ENCODE data around the gene CEP89. TPM values are rescaled to one million over a fixed set of nuclear protein-coding genes. Genes with fewer than 3 reads are reported as not detected.
"Not testable (repeated sequence)": the region's sequence is repeated elsewhere in the genome, so short reads cannot be mapped to it uniquely, and the experiment has no call there.

The CEP89 gene
- total RNA-seq, 2 donors from 2014 or later: 19.3 to 20.6 TPM

DNA sequence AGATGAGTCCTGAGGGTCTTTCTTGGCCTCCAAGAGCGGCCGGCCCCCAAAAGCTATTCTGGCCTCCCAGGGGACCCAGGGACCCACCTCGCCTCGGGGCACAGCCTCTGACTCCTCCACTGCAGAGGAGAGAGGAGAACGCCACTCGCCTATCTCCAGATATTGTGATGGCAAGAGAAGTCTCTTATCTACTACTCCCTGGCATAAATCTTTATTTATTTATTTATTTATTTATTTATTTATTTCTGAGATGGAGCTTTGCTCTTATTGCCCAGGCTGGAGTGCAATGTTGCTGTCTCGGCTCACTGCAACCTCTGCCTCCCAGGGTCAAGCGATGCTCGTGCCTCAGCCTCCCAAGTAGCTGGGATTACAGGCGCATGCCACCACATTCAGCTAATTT lies 113.2 kb downstream of the CEP89 start:
- H3K9me3 ChIP-seq: no peaks in the 10 kb centered on the region
- H3K27me3 ChIP-seq (replicated peaks; ENCODE audit: insufficient read depth): no peaks in the 10 kb centered on the region
- no peak for DNase-seq (ENCODE audit: low spot score)
- intact Hi-C loops (cut with DNase I): no loop called here
- 97% methylated on average over 10 of the region's 10 CpGs for WGBS
- no peaks in the 10 kb centered on the region for H3K4me1 ChIP-seq (replicated peaks)
- H3K4me3 ChIP-seq: no peak overlapping the region
- H3K36me3 ChIP-seq: no peaks in the 10 kb centered on the region
- TF ChIP-seq POLR2AphosphoS5 (IDR thresholded peaks at IDR 0.05) (no peak), POLR2A (IDR thresholded peaks at IDR 0.05) (no peak)
- TF ChIP-seq, protein P1, sequence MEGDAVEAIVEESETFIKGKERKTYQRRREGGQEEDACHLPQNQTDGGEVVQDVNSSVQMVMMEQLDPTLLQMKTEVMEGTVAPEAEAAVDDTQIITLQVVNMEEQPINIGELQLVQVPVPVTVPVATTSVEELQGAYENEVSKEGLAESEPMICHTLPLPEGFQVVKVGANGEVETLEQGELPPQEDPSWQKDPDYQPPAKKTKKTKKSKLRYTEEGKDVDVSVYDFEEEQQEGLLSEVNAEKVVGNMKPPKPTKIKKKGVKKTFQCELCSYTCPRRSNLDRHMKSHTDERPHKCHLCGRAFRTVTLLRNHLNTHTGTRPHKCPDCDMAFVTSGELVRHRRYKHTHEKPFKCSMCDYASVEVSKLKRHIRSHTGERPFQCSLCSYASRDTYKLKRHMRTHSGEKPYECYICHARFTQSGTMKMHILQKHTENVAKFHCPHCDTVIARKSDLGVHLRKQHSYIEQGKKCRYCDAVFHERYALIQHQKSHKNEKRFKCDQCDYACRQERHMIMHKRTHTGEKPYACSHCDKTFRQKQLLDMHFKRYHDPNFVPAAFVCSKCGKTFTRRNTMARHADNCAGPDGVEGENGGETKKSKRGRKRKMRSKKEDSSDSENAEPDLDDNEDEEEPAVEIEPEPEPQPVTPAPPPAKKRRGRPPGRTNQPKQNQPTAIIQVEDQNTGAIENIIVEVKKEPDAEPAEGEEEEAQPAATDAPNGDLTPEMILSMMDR (IDR thresholded peaks at IDR 0.05): no peak
- no peak overlapping the region for H3K27ac ChIP-seq

DNA sequence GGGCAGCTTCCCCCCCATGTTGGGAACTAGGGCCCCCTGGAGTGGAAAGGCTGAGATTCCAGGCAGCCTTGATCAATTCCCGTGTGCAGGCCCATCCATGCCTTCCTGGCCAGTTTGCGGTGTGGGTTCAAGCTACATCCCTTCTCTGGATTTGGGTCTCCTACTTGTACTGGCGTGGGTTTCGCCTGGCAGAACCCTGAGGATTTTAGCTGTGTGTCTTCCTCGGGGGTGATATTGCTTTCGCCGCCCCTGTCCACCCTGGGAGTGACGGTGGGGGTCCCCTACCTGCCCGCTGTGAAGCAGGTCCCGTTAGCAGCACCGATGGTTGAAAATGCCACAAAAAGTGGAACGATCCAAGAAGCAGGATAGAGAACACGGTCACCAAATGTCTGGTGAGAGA lies 113.6 kb downstream of the CEP89 start:
- intact Hi-C loops (cut with DNase I): no loop called here
- Histone ChIP-seq H3K4me3 (no peak overlapping the region), H3K27me3 (replicated peaks; ENCODE audit: insufficient read depth) (no peaks in the 10 kb centered on the region), H3K36me3 (no peaks in the 10 kb centered on the region), H3K27ac (no peak overlapping the region), H3K9me3 (no peaks in the 10 kb centered on the region), H3K4me1 (replicated peaks) (no peaks in the 10 kb centered on the region)
- 91% methylated on average over 13 of the region's 13 CpGs for WGBS
- no peak for DNase-seq (ENCODE audit: low spot score)
- TF ChIP-seq, protein P1 (IDR thresholded peaks at IDR 0.05): no peak
- TF ChIP-seq POLR2AphosphoS5 (IDR thresholded peaks at IDR 0.05) (no peak), POLR2A (IDR thresholded peaks at IDR 0.05) (no peak)

DNA sequence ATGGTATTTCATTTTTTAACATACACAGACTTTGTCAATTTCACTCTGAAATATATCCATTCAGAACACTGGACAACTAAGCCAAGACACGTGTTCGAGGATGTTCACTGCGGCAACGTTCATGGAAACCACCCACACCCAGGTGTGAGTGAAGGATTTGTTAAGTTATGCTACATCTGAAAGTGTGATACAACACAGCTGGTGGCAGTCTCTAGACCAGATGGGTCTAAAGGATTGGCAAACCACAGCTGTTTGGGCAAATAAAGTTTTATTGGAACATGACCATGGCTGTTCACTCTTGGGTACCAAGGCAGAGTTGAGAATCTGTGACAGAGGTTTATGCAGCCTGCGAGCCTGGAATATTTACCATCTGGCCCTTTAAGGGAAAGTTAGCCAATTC lies 114.2 kb downstream of the CEP89 start:
- Histone ChIP-seq H3K27me3 (replicated peaks; ENCODE audit: insufficient read depth) (no peaks in the 10 kb centered on the region), H3K4me3 (no peak overlapping the region), H3K27ac (no peak overlapping the region), H3K4me1 (replicated peaks) (no peaks in the 10 kb centered on the region), H3K9me3 (no peaks in the 10 kb centered on the region), H3K36me3 (no peaks in the 10 kb centered on the region)
- 94% methylated on average over 5 of the region's 5 CpGs for WGBS
- TF ChIP-seq POLR2A (IDR thresholded peaks at IDR 0.05) (no peak), POLR2AphosphoS5 (IDR thresholded peaks at IDR 0.05) (no peak)
- TF ChIP-seq, protein P1 (IDR thresholded peaks at IDR 0.05): no peak
- no peak for DNase-seq (ENCODE audit: low spot score)
- intact Hi-C loops (cut with DNase I): no loop called here

DNA sequence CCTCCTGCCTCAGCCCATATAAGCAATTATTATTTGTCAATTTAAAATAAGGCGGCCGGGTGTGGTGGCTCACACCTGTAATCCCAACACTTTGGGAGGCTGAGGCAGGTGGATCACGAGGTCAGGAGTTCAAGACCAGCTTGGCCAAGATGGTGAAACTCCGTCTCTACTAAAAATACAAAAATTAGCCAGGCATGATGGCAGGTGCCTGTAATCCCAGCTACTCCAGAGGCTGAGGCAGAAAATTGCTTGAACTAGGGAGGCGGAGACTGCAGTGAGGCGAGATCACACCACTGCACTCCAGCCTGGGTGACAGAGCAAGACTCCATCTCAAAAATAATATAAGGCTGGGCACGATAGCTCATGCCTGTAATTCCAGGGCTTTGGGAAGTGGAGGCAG lies 114.9 kb downstream of the CEP89 start:
- H3K9me3 ChIP-seq; H3K27ac ChIP-seq; H3K4me1 ChIP-seq (replicated peaks); intact Hi-C loops (cut with DNase I); DNase-seq (ENCODE audit: low spot score); H3K36me3 ChIP-seq; H3K27me3 ChIP-seq (replicated peaks; ENCODE audit: insufficient read depth); H3K4me3 ChIP-seq: not testable (repeated sequence)
- 96% methylated on average over 7 of the region's 7 CpGs for WGBS

DNA sequence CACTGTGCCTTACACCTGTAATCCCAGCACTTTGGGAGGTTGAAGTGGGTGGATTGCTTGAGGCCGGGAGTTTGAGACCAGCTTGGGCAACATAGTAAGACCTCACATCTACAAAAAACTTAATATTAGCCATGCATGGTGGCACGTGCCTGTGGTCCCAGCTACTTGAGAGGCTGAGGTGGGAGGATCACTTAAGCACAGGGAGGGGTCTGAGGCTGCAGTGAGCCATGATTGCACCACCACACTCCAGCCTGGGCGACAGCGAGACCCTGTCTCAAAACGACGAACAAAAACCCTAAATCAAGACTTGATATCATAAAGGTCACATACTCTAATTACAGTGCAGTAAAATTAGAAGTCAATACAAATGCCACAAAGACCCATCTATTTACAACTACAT lies 119.5 kb downstream of the CEP89 start:
- TF ChIP-seq POLR2A (IDR thresholded peaks at IDR 0.05) (no peak), POLR2AphosphoS5 (IDR thresholded peaks at IDR 0.05) (no peak)
- TF ChIP-seq, protein P1 (IDR thresholded peaks at IDR 0.05): no peak
- H3K27ac ChIP-seq: no peak overlapping the region
- intact Hi-C loops (cut with DNase I): no loop called here
- no peaks in the 10 kb centered on the region for H3K36me3 ChIP-seq
- H3K9me3 ChIP-seq: no peaks in the 10 kb centered on the region
- 87% methylated on average over 6 of the region's 6 CpGs for WGBS
- H3K4me1 ChIP-seq (replicated peaks): no peaks in the 10 kb centered on the region
- no peak overlapping the region for H3K4me3 ChIP-seq
- DNase-seq (ENCODE audit: low spot score): no peak
- H3K27me3 ChIP-seq (replicated peaks; ENCODE audit: insufficient read depth): no peaks in the 10 kb centered on the region

DNA sequence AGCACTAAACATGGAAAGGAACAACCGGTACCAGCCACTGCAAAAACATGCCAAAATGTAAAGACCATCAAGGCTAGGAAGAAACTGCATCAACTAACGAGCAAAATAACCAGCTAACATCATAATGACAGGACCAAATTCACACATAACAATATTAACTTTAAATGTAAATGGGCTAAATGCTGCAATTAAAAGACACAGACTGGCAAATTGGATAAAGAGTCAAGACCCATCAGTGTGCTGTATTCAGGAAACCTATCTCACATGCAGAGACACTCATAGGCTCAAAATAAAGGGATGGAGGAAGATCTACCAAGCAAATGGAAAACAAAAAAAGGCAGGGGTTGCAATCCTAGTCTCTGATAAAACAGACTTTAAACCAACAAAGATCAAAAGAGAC lies 123.7 kb downstream of the CEP89 start:
- H3K27ac ChIP-seq; DNase-seq (ENCODE audit: low spot score); H3K4me3 ChIP-seq; H3K9me3 ChIP-seq; intact Hi-C loops (cut with DNase I); H3K27me3 ChIP-seq (replicated peaks; ENCODE audit: insufficient read depth); H3K4me1 ChIP-seq (replicated peaks); H3K36me3 ChIP-seq: not testable (repeated sequence)
- whole genome bisulfite sequencing: 75% methylated on average over 1 of the region's 2 CpGs
